NCI-H460 (cell line): Measurements from ENCODE around the gene ZNF774. TPM values are rescaled to one million over a fixed set of nuclear protein-coding genes. Genes with fewer than 3 reads are reported as not detected.
"Not testable (repeated sequence)": the region's sequence is repeated elsewhere in the genome, so short reads cannot be mapped to it uniquely, and the experiment has no call there.

ENCODE experiments used
- DNase-seq: peaks from one replicate; pipeline ENCODE4 v3.0.0-alpha.2; 2016; ENCODE audit warnings: low read depth; ENCODE audit errors: extremely low read depth
- total RNA-seq: library from RNA; depleted of rRNA; stranded (reverse); fragments of >200 nt; shearing (Covaris generic); gene quantifications from 2 replicates; pipeline ENCODE4 v1.2.3, GENCODE V29; 2014

Gene ZNF774
- total RNA-seq, 1 experiment from 2014 or later, result 1.5 TPM

DNA sequence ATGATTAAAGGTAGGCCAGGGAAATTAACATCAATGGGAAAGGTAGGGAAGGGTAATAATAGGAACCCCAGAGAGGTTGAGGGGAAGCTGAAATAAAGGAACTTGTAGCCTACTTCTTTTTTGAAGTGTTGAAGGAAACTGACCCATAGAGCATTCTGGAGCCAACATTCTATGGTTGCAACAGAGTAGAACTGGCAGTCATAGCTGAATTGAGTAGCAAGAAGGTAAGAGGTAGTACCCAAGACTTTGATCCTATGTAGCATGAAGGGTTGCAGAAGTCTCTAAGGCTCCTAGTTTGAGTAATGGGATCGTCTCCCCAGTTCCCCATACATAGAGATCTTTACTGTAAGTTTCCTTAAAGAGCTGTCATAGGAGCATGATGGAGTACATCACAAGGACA lies 7.4 kb upstream of the ZNF774 start:
- DNase-seq, result no peak

DNA sequence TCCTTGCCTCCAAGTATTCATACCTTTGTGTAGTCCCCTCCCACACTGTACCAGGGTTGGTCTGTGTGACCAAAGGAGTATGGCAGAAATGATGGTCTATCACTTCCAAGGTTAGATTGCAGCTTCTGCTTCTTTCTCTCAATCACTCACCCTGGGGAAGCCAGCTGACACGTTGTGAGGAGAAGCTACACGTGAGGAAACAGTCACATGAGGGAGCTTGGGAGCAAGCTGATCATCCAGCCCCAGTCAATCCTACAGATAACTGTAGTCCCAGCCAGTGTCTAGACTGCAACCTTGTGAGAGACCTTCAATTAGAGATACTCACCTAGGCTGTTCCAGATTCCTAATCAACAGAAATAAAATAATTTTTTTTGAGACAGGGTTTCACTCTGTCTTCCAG lies 6.2 kb upstream of the ZNF774 start:
- no peak for DNase-seq

DNA sequence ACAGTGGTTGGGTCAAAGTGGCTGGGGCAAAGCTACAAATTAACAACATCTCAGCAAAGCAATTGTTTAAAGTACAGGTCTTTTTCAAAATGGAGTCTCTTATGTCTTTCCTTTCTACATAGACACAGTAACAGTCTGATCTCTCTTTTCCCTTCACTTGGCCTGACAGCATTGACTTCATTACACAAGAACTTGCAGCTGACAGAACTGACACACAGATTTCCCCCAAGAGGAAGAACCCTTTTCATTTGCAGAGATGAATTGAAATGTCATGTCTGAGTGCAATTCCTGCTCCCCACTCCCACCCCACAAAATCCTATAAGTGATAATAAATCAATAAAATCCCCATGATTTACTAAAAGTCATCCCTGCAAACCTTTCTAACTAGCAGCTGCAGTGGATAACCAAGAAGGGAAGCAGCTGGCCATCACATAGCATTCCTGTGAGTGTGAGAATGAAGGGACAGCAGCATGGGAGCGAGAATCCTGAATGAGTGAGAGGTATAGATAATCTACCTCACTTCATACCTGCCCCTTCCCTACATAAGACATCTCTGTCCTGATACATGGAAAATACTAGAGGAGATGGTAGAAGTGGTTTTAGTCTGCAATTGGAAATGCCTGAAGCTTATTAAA lies 4.5 kb upstream of the ZNF774 start:
- DNase-seq, result not testable (repeated sequence)

GRCh38 chr15:90348456-90348855 lies 3.6 kb upstream of the ZNF774 start:
- no peak for DNase-seq

DNA sequence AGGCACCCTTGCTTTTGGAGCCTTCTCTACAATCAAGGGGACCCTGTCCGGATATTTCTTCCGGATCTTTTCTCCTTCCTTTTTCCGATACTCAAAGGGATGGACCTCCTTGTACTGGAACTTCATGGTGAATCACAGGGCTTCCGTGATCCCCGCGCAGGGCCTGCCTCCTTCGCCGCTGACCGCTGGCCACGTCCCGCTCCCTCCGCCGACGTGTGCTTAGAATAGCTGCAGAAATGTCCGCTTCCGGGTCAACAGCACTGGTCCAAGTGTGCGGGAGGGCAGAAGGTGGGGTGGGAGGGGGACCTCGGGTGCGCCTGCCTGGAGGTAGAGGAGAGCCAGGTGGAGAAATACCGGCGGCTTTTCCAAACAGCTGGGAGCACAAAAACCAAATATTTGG lies 3.0 kb upstream of the ZNF774 start:
- no peak for DNase-seq

DNA sequence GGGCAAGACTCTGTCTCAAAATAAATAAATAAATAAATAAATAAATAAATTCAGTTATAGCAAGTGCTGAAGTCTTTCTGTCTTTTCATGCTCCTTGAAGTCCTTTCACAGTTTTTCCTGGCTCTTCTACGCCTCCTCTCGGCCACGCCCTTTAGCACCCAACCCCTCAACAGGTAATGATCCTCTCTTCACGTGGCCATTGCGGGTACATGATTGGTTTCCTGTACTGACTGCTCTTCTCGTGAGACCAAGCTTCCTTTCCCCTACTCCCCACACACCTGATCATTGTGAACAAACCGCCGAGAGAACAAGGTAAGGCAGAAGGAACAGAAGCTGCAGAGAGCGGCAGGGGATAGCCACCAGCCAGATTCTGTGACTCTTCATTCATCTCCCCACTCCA lies 2.3 kb upstream of the ZNF774 start:
- DNase-seq, result no peak

GRCh38 chr15:90351479-90352106 lies 491 bp upstream of the ZNF774 start:
- no peak for DNase-seq

DNA sequence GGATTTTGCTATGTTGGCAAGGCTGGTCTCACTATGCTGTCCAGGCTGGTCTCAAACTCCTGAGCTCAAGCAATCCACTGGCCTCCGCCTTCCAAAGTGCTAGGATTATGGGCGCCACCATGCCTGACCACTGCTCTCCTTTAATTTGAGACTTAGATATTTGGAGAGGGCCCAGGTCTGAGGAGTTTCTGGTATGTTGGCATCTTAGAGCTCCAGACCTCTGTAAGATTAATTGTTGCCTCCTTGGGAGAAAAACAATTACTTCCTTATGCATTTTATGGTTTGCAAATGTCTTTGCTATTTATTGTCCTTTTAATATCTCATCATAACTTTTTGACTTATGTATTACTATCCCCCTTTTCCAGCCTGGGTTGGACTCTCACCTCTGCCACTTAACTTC lies 2.9 kb downstream of the ZNF774 start:
- DNase-seq, result no peak

- peak; percentile 17 for DNase-seq
Observed at GRCh38 chr15:90358124-90359033, 6.3 kb downstream of the ZNF774 start.

DNA sequence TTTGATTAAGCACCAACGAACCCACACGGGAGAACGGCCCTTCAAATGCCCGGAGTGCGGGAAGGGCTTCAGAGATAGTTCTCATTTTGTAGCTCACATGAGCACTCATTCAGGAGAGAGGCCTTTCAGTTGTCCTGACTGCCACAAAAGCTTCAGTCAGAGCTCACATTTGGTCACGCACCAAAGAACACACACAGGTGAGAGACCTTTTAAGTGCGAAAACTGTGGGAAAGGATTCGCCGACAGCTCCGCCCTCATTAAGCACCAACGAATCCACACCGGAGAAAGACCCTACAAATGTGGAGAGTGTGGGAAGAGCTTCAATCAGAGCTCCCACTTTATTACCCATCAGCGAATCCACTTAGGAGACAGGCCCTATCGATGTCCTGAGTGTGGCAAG lies 8.7 kb downstream of the ZNF774 start:
- DNase-seq, result no peak

- DNase-seq, result peak; percentile 56
Observed at GRCh38 chr15:90362936-90363212, 10.8 kb downstream of the ZNF774 start.

DNA sequence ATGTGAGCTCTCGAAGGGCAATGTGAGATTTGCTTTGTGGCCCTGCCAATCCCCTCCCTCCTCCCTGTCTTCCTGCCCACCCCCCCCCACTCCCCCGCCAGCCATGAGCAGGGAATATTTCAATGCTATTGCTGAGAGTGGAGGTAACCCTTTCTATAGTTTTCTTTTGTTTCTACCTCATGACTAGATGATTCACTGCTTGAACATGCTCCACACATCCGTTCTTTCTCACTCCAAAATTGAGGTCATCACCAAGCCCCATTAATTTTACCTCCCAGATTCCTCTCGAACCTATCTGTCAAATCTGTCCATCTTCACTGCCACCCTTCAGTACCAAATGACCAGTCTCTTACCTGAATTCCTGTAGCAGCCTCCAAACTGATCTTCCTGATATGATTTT lies 12.2 kb downstream of the ZNF774 start:
- peak; percentile 22 for DNase-seq

GRCh38 chr15:90365414-90366055 lies 13.5 kb downstream of the ZNF774 start:
- DNase-seq, result no peak

GRCh38 chr15:90367576-90367975 lies 15.5 kb downstream of the ZNF774 start:
- DNase-seq, result no peak

GRCh38 chr15:90375071-90375470 lies 23.0 kb downstream of the ZNF774 start:
- DNase-seq, result no peak

DNA sequence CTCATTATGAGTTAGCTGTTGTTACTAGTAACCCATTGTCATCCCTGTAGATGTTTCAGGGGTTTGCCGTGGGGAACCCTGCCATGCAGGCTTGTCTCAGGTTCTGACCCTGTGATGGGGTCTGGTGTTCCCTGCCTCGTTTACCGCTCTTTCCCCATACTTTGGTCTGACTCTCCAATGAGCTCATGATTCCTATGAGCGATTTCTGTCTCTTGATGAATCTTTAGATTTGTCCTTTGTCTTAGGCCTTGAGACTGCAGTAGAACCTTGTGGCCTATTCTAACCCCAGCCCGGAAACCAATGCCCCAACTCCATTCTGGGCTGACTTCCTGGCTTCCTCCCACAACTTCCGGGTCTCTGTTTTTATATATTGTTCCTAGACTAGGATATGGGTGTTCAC lies 24.7 kb downstream of the ZNF774 start:
- no peak for DNase-seq

GRCh38 chr15:90379263-90379662 lies 27.2 kb downstream of the ZNF774 start:
- no peak for DNase-seq

DNA sequence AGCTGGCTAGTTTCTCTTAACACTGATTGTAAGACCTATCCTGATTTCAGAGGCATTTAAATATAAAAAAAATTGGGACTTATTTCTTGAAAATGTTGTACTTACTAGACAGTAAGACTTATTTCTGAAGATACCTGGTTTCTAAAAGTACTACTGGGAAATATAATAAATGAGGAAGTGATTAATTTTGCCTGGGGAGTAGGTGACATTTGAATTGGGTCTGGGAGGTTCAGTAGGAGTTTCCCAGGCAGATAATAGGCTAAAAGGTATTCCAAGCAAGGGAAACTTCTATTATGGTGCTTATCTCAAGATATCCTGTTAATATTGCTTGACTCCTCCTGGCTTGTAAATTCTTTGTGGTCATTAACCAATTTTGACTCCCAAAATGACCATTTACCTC lies 29.4 kb downstream of the ZNF774 start:
- DNase-seq, result no peak

DNA sequence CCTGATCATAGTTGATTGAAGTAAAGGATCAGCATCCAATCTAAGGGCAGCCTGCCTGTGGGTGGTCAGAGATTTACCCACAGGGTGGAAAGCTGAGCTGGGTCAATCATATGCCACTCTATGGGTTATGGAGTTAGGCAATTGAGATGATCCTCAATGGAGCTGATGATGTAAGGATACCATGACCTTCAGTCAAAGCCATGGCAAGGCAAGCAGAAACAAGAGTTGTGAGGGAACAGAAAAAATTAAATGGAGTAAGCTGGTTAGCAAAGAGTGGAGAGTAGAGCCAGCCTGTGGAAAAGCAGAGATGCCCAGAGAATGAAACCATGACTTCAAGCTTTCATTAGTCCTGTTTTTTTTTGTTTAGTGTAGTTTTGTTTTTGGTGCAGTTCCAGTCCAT lies 30.2 kb downstream of the ZNF774 start:
- DNase-seq, result no peak

DNA sequence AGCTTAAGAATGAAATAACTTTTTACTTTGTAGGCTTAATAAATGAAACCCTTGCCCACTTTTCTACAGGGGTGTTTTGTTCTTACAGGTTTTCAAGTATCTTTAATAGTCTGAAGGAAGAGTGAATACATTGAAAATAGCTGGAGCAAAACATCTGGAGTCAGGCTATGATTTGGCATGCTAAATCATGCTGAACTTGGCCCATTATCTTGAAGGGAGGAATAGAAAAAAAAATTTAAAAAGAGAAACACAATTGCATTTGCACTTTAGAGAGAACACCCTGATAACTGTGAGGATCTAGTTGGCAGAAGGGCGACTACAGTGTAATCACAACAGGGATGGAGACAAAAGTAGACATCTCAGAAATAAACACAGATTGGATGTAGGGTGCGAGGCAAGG lies 34.1 kb downstream of the ZNF774 start:
- DNase-seq, result no peak
